IPS DF 6.9 (cell line): ENCODE results near the gene PDIK1L.

Experiments
- DNase-seq: peaks from one replicate; pipeline ENCODE4 v3.0.0-alpha.2; 2013; ENCODE audit warnings: low read depth, low spot score
- H3K27ac ChIP-seq: one replicate; pipeline ENCODE4 v1.5.1; 2013; ENCODE audit warnings: low read length, control low read depth
- H3K27me3 ChIP-seq: 2 replicates; pipeline ENCODE4 v1.6.1; 2013; ENCODE audit warnings: mild to moderate bottlenecking, low read length; ENCODE audit not compliant: control insufficient read depth, insufficient read depth
- H3K36me3 ChIP-seq: 2 replicates; pipeline ENCODE4 v1.6.1; 2013; ENCODE audit warnings: low read length; ENCODE audit not compliant: control insufficient read depth, insufficient read depth
- H3K4me1 ChIP-seq: 2 replicates; pipeline ENCODE4 v1.6.1; 2013; ENCODE audit warnings: low read length; ENCODE audit not compliant: control insufficient read depth, insufficient read depth
- H3K4me3 ChIP-seq: 2 replicates; pipeline ENCODE4 v1.5.1; 2013; ENCODE audit warnings: mild to moderate bottlenecking, low read length
- H3K9me3 ChIP-seq: 2 replicates; pipeline ENCODE4 v1.6.1; 2013; ENCODE audit warnings: low read length, inconsistent platforms; ENCODE audit not compliant: control insufficient read depth, insufficient read depth
- WGBS: extraction: QIAGEN DNeasy Blood & Tissue Kit; methylation state at CpG from one replicate; pipeline ENCODE4 v1.1.7; 2013; ENCODE audit warnings: mixed read lengths, missing lambda C conversion rate; ENCODE audit not compliant: insufficient read length, insufficient coverage; 5-methylcytosine and 5-hydroxymethylcytosine counted together

Gene PDIK1L

DNA sequence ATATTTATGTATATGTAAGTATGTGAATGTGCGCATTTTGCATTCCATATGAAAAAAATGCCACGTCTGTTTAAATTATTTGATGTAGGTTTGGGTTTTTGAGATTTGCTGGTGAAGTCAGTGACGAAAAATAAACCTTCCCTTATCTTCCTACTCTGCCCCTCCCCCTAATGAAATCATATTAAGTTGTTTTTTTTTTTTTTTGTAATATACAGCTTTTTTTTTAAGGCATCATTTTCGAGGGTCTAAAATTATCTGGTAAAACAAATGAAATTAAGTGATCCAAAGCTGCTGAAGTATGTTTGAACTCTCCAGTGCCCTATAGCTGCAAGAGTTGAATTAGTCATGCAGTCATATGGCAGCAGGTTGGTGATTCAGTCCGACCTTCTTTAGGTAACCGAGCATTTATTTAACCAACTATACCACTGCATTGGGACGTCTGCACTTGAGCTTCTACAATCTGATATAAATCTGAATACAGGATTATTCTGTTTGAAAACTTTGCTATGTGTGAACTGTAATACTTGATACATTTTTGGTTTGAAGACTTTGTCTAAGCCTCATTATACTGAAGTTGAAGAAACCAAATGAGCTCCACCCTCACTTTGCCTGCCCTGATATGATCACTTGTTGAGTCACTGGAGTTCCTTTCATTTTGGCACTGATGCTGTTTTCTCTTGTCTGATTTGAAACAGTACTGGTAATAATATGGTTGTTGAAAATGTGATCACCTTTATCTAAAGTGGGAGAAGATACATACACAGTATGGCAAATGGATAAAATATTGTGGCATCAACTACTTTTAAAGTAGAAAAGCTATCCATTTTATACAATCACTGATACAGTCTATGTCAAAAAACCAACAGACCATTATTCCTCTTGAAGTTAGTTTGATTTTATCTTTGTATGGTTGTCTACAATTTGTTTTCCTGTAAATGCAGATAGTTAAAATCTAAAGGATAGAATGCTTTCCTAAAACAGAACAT is 11.7 kb downstream of the PDIK1L start:
- Histone ChIP-seq H3K4me1 (no peaks in the 10 kb centered on the region), H3K4me3 (no peak overlapping the region), H3K27ac (no peak overlapping the region), H3K36me3 (no peaks in the 10 kb centered on the region; the same call in 1 of the 2 replicates), H3K27me3 (no peaks in the 10 kb centered on the region), H3K9me3 (no peaks in the 10 kb centered on the region)
- no CpG with 5 or more reads among the region's 7 CpGs for WGBS
- no peak for DNase-seq

- Histone ChIP-seq H3K36me3 (no peaks in the 10 kb centered on the region; the same call in 1 of the 2 replicates), H3K4me1 (no peaks in the 10 kb centered on the region), H3K27me3 (no peaks in the 10 kb centered on the region), H3K9me3 (no peaks in the 10 kb centered on the region), H3K27ac (no peak overlapping the region), H3K4me3 (no peak overlapping the region)
- DNase-seq, result no peak
- no CpG with 5 or more reads among the region's 4 CpGs for WGBS
Measured at GRCh38 chr1:26124418-26125331, 13.1 kb downstream of the PDIK1L start.

GRCh38 chr1:26125382-26125781 is 13.8 kb downstream of the PDIK1L start:
- H3K4me1 ChIP-seq, result no peaks in the 10 kb centered on the region
- H3K27ac ChIP-seq, result no peak overlapping the region

GRCh38 chr1:26125946-26126320 is 14.3 kb downstream of the PDIK1L start:
- Histone ChIP-seq H3K36me3 (no peaks in the 10 kb centered on the region; the same call in 1 of the 2 replicates), H3K9me3 (no peaks in the 10 kb centered on the region), H3K27ac (no peak overlapping the region), H3K4me1 (no peaks in the 10 kb centered on the region), H3K27me3 (no peaks in the 10 kb centered on the region), H3K4me3 (no peak overlapping the region)
- no peak for DNase-seq
- no CpG with 5 or more reads among the region's 1 CpG for WGBS

More at GRCh38 chr1:26125382-26125781, 13.8 kb downstream of the PDIK1L start:
- H3K4me3 ChIP-seq, result no peak overlapping the region
- H3K27me3 ChIP-seq, result no peaks in the 10 kb centered on the region
- DNase-seq, result no peak
- H3K9me3 ChIP-seq, result no peaks in the 10 kb centered on the region
- H3K36me3 ChIP-seq, result no peaks in the 10 kb centered on the region; the same call in 1 of the 2 replicates

GRCh38 chr1:26126321-26127084 is 14.9 kb downstream of the PDIK1L start:
- WGBS, result no CpG with 5 or more reads among the region's 9 CpGs
- Histone ChIP-seq H3K9me3 (no peaks in the 10 kb centered on the region), H3K27me3 (no peaks in the 10 kb centered on the region), H3K4me3 (no peak overlapping the region), H3K27ac (no peak overlapping the region), H3K4me1 (no peaks in the 10 kb centered on the region), H3K36me3 (no peaks in the 10 kb centered on the region; the same call in 1 of the 2 replicates)
- DNase-seq, result no peak

- H3K9me3 ChIP-seq, result no peaks in the 10 kb centered on the region
- H3K4me1 ChIP-seq, result no peaks in the 10 kb centered on the region
- DNase-seq, result no peak
- H3K4me3 ChIP-seq, result no peak overlapping the region
- WGBS, result no CpG with 5 or more reads among the region's 13 CpGs
- H3K27ac ChIP-seq, result no peak overlapping the region
- H3K36me3 ChIP-seq, result no peaks in the 10 kb centered on the region
- H3K27me3 ChIP-seq, result no peaks in the 10 kb centered on the region
Measured at GRCh38 chr1:26127235-26128163, 15.9 kb downstream of the PDIK1L start.

GRCh38 chr1:26129778-26130177 is 18.2 kb downstream of the PDIK1L start:
- Histone ChIP-seq H3K36me3 (no peaks in the 10 kb centered on the region), H3K27ac (no peak overlapping the region), H3K4me1 (no peaks in the 10 kb centered on the region), H3K9me3 (no peaks in the 10 kb centered on the region), H3K4me3 (no peak overlapping the region), H3K27me3 (no peaks in the 10 kb centered on the region)
- no CpG with 5 or more reads among the region's 4 CpGs for WGBS
- DNase-seq, result no peak

DNA sequence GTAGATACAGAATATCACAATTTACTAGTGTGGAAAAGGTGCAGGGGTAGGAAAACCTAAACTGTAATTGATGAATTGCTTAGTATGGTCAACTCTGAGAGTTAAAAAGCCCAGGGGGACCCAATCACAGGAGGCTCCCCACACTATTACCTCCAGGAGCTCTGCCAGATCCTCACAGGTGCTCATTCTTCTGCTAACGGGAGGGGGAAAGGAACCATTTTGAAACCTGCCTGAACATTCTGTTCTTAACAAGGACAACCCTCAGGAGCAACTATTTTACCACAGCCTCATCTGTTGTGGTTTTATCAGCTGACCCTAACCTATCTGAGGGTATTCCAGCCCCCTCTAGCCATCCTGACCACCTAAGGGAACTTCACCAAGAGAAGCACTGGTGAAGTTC is 19.1 kb downstream of the PDIK1L start:
- no CpG with 5 or more reads among the region's 1 CpG for WGBS
- H3K27me3 ChIP-seq, result no peaks in the 10 kb centered on the region

GRCh38 chr1:26132128-26132833 is 20.7 kb downstream of the PDIK1L start:
- no peaks in the 10 kb centered on the region for H3K36me3 ChIP-seq

More for the DNA sequence above, 19.1 kb downstream of the PDIK1L start:
- Histone ChIP-seq H3K27ac (no peak overlapping the region), H3K4me3 (no peak overlapping the region), H3K36me3 (no peaks in the 10 kb centered on the region), H3K9me3 (no peaks in the 10 kb centered on the region), H3K4me1 (no peaks in the 10 kb centered on the region)
- no peak for DNase-seq

More at GRCh38 chr1:26132128-26132833, 20.7 kb downstream of the PDIK1L start:
- no peak overlapping the region for H3K4me3 ChIP-seq
- no peaks in the 10 kb centered on the region for H3K9me3 ChIP-seq
- H3K27me3 ChIP-seq, result no peaks in the 10 kb centered on the region
- H3K4me1 ChIP-seq, result no peaks in the 10 kb centered on the region
- WGBS, result no CpG with 5 or more reads among the region's 5 CpGs
- no peak for DNase-seq
- no peak overlapping the region for H3K27ac ChIP-seq
